Stimulated activated CD4-positive, alpha-beta T cell treated with anti-CD3 and anti-CD28 coated beads, Interleukin-1b, Interleukin-23, amount 100 ng/mL, for 1 hour (primary cell): ENCODE data around the gene MLEC.

ENCODE experiments used
- DNase-seq, 2 donors: peaks; one replicate each; pipeline ENCODE4 v3.0.0-alpha.2; 2020; ENCODE audit warnings: low read depth in 2 of 2

MLEC gene

GRCh38 chr12:120686690-120687577, at the start of gene MLEC:
TSS of gene MLEC (plus strand) at chr12:120687149. CDS start at chr12:120687297, 148 bp downstream.
- peak; percentile 97 for DNase-seq

- DNase-seq, result peak; percentile 11 to 64
These were observed 46.9 kb upstream of the MLEC start, which contains the start of gene CABP1 for GRCh38 chr12:120639771-120640721. TSS of gene CABP1 (plus strand) at chr12:120640626. CDS start at chr12:120640686, 60 bp downstream.

GRCh38 chr12:120640861-120641833, 45.8 kb upstream of the MLEC start:
- no peak for DNase-seq

GRCh38 chr12:120642121-120642520, 44.8 kb upstream of the MLEC start:
- DNase-seq, result no peak

- no peak for DNase-seq
These were observed 44.1 kb upstream of the MLEC start for GRCh38 chr12:120642826-120643225.

- DNase-seq, result no peak
These were observed 43.4 kb upstream of the MLEC start for GRCh38 chr12:120643574-120643973.

GRCh38 chr12:120646044-120646443, 40.9 kb upstream of the MLEC start:
- no peak for DNase-seq

GRCh38 chr12:120647375-120647755, 39.6 kb upstream of the MLEC start:
- DNase-seq, result no peak

GRCh38 chr12:120649442-120650232, 37.3 kb upstream of the MLEC start:
- no peak for DNase-seq

GRCh38 chr12:120650233-120650690, 36.7 kb upstream of the MLEC start:
- DNase-seq, result no peak

- DNase-seq, result no peak
These were observed 35.1 kb upstream of the MLEC start for GRCh38 chr12:120651821-120652220.

GRCh38 chr12:120652656-120653435, 34.1 kb upstream of the MLEC start:
- no peak for DNase-seq

GRCh38 chr12:120653611-120654010, 33.3 kb upstream of the MLEC start:
- DNase-seq, result no peak

- no peak for DNase-seq
These were observed 32.3 kb upstream of the MLEC start for GRCh38 chr12:120654656-120655055.

- no peak for DNase-seq
These were observed 30.9 kb upstream of the MLEC start for GRCh38 chr12:120656008-120656407.

- DNase-seq, result no peak
These were observed 28.4 kb upstream of the MLEC start for GRCh38 chr12:120658286-120659150.

GRCh38 chr12:120659151-120659525, 27.8 kb upstream of the MLEC start:
- DNase-seq, result no peak

GRCh38 chr12:120661432-120661831, 25.5 kb upstream of the MLEC start:
- no peak for DNase-seq
